HG03045 (cell line): ENCODE data around the gene CACNA1G.

ENCODE experiments used
- ATAC-seq: cut with Tn5 transposase; IDR thresholded peaks from one replicate; pipeline ENCODE4 v1.9.1; 2021; ENCODE audit warnings: mild to moderate bottlenecking, moderate library complexity; ENCODE audit not compliant: unreplicated experiment

CACNA1G gene

DNA sequence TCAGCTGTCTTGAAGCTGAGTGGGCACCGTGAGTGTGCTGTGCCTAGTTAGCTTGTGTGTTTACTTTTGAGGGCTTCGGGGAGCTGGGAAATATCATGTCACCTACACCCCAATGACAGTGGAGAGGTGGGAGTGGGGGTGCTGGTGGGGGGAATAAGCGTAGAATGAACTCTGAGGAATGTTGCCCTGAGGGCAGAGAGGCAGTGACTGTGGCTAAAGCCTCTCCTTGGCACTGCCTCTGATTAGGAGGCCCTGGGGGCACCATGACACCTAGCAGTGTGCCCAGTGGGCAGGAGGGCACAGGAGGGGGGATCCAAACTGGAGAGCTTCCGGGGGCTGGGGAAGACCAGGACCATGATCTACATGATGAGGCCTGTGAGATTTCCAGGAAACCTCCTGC, 24.8 kb downstream of the CACNA1G start:
- no peak for ATAC-seq

DNA sequence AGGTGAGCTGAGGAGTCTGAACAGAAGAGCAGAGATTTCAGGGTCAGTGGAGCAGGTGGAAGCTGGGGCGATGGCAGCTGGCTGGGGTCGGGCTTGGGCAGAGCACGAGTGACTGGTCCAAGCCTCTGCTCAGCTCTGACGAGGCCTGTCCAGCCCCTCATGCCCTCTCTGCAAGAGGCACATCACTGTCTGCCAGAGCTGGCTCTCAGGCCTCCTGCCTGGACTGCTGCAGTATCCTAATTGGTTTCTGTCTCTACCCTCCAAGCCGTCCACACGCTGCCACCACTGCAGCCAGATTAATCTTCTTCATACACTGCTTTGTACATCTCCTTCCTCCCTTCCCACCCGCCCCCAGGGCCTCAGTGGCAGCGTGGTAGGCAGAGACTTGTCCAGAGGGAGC, 25.4 kb downstream of the CACNA1G start:
- no peak for ATAC-seq

DNA sequence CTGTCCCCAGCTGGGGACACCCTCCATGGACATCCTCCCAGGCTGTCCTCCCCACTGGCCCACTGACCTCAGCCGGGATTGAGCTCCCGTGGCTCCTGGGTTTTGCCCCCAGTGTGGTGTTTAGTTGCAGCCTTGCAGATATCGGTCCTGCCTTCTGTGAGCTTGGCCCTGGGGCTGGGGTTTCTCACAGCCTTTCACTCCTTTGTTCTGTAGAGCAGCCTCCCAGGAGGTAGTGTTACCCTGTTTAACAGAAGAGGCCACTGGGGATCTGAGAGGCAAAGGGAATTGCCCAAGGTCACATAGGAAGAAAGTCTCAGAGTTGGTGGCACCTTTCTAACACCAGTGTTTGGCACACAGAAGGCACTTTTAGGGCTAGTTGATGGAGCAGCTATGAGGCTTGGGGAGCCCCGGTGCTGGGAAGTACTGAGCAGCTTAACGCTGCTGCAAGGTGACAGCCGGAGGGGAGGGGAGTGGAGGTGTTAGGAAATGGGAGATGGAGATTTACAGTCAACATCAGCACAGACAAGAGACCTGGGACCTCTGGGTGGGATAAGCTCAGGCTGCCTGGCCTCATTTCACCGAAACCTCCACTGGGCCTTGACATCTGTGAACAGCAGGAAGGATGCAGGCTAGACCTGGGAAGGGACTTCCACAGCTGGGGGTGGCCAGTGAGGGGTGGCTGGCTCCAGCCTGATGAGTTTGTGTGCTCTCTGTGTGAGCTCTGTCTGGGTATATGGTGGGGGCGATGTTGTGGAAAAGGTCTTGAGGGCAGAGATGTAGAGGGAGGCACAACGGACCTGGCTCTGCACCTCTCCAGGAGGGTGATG, 26.1 kb downstream of the CACNA1G start:
- no peak for ATAC-seq

DNA sequence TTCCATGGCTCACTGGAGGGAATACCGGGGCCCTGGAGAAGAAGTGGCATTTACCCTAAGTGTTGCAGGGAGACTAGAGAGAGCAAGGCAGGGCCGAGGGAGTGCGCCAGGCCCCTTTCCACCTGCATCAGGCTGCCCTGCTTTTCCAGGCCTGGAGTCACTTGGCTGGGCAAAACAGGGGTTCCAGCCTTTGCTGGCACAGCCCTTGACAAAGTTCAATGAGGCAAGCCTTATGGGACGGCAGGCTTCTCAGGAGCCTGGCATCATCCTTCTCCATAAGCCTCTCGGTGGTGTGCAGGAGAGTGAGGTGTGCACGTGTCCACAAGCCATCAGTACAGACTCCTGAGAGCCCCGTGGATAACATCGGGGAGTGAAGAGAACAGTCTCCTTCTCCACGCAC, 27.1 kb downstream of the CACNA1G start:
- no peak for ATAC-seq

DNA sequence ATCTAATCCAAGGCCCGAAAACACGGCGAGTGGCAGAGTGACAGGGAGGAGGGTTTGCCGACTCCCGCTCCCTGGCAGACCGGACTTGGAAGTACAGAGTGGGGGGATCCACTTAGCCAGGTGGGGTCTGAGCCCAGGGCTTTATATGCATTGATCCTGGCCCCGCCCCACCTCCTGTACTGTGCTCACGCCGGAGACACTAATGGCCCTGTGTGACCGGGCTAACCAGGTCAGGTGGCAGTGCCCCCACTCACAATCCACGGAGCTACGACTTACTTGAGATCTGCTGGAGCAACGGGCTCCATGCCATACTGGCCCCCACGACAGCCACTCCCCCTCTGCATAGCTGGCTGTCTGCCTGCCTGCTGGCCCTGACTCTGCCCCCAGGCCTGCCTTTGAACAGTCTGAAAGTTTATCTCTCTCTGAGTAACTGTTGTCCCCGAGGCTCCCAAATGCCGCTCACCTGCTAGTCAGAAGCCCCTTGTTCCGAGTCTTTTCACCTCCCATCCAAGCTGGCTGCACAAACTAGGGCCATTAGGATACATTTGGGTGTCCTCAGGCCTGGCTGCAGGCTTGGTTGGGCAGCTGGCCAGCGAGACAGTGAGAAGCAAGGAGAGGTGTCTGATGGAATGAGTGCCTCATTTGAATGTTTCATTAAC, 28.0 kb downstream of the CACNA1G start:
- ATAC-seq = no peak

DNA sequence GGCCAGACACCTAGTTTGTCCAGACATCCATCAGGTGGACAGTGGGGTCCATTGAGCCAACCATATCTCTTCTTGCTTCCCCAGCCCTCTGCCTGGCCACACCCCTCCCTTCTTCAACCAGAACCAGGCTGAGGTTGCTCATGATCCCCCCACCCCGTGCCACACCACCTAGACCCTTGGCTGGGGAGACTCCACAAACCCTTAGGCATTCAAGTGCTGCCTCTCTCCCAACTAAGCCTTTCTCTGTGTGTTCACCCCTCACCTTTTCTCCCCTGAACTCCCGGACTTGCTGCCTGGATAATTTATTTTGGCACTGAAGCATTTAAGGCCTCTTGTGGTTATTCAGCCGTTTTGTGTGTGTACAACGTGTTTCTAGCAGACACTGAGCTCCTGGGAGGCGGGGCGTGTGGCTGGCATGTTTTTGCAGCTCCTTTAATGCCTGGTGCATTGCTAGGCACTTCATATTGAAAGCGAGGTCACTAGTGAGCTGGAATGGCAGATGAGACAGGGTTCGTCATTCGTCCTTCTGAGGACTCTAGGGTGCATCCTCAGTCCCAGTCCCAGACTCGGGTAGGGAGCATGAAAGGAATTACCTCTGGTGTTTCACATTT, 28.7 kb downstream of the CACNA1G start:
- ATAC-seq = no peak

DNA sequence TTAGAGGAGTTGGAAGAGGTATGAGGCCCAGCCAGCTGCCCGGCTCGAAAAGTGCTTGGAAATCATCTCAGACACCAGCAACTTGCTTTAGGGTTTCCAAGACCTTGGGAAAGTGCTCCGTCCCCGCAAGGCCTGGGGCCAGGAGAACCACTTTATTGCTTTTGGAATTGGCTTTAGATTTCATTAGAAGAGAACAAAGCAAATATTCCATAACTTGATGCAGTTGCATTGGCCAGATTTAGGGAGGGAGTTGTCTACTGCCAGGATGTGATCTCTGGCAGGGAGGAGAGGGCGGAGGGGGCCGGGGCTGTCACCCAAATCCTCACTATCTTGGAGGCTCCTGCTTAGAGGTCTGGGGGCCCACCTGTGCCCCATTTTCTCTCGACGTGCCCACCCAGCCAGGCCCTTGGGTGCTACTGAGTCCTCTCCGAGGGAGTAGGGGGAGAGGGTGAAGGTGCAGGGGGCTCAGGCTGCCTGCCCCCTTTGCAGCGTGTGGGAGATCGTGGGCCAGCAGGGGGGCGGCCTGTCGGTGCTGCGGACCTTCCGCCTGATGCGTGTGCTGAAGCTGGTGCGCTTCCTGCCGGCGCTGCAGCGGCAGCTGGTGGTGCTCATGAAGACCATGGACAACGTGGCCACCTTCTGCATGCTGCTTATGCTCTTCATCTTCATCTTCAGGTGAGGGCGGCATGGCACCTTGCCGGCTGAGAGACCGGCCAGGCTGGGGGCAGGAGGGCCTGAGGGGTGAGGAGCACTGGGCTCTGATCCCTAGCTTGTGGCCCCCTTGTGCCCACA, 30.6 kb downstream of the CACNA1G start:
- ATAC-seq = no peak

DNA sequence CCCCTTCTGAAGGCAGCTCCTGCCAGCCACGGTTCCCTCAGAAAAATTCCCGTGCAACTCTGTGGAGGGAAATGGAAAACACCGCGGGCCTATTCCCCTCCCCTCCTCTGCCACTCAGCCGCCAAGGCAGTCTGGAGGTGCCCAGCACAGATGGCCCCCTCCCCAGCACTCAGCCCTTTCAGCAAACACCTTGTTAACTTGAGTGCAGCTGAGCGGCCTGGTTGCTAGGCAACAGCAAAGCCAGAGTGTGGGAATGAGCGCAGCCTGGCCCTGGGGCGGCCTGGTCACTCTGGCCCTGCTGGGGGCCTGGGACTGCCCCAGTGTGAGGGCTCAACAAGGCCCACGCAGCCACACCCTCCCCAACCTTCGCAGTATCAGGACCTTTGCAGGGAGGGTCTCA, 32.8 kb downstream of the CACNA1G start:
- ATAC-seq = no peak

DNA sequence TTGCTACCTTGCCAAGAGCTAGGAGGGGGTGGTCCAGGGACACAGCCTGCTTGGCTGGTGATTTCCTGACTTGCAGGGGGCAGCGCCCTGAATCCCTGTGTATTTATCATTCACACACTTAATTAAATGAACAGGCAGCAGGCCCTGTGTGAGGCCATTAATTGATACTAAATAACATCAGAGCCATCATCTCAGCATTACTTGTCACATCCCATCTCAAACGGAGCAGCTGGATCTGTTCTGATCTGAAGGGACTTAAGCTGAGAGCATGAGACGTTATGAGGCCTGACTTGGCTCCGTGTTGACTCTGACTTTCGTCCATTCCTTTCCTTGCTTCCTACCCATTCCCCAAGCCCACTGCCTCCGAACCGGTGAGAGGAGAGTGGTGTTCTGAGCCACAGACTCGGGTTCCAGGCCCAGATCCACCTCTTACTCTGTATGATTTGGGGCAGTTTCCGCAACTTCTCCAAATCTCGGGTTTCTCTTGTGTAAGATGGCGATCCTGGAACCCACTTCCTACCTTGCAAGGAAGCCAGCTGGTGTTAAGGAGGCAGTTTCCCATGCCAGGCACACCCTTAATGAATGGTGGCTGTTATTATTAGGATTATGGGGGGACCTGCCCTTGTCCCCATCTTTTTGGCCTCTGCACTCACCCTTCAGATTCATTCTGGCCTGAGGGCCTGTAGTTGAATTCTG, 33.8 kb downstream of the CACNA1G start:
- ATAC-seq = no peak

DNA sequence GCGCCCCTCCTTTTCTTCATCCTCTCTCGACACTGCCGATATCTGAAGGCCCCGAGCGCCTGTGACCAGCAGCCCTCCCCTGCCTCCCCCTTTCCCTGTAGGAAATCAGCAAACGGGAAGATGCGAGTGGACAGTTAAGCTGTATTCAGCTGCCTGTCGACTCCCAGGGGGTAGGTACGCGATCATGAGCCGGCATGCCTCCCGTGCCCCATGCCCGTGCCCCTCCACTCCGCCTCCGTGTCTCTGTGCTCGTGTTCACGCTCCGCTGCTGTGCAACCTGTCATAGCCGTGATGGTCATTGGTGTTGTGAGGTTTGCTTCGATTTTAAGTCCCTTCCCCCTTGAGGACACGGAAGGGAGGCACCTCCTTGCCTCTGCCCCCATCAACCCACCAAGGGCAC, 34.4 kb downstream of the CACNA1G start:
- no peak for ATAC-seq

DNA sequence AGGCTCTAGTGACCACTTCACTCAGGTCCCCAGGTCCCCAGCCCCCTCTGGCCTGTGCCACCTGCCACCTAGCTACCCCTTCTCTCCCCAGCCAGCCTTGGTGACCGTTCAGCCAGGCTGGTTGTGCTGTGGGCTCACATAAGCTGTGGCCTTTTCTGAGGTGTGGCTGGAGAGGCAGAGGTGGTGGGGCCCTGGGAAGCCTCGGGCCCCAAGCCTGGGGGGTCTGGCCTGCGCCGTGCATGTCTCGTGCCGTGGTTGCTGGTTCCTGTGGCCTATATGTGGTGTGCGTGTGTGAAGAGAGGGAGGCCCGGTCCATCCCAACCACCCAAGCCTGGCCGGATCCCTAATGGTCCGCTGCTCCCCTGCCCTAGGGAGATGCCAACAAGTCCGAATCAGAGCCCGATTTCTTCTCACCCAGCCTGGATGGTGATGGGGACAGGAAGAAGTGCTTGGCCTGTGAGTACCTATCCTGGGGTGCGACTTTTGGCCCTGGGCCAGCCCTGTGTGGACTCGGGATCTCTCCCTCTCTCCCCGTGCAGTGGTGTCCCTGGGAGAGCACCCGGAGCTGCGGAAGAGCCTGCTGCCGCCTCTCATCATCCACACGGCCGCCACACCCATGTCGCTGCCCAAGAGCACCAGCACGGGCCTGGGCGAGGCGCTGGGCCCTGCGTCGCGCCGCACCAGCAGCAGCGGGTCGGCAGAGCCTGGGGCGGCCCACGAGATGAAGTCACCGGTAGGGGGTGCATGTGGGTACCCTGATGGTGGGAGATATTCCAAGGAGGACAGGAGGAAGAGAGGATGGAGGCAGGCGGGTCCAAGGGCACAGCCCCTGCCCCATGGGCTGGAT, 35.9 kb downstream of the CACNA1G start:
- no peak for ATAC-seq

DNA sequence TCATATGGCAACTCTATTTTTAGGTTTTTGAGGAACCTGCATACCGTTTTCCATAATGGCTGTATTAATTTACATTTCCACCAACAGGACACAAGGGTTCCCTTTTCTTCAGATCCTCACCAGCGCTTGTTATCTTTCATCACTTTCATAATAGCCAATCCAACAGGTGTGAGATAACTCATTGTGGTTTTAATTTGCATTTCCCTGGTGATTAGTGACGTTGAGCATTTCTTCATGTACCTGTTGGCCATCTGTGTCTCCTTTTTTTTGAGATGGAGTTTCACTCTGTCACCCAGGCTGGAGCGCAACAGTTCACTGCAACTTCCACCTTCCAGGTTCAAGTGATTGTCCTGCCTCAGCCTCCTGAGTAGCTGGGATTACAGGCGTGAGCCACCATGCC, 38.0 kb downstream of the CACNA1G start:
- ATAC-seq = no peak

DNA sequence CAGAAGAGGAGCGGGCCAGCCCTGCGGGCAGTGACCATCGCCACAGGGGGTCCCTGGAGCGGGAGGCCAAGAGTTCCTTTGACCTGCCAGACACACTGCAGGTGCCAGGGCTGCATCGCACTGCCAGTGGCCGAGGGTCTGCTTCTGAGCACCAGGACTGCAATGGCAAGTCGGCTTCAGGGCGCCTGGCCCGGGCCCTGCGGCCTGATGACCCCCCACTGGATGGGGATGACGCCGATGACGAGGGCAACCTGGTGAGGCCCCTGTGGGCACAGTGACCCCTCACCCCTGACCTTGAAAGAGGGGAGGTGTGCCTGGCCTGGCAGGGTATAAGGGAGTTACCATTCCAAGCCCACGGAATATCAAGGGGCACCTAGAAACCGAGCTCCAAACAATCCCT, 39.1 kb downstream of the CACNA1G start:
- no peak for ATAC-seq

DNA sequence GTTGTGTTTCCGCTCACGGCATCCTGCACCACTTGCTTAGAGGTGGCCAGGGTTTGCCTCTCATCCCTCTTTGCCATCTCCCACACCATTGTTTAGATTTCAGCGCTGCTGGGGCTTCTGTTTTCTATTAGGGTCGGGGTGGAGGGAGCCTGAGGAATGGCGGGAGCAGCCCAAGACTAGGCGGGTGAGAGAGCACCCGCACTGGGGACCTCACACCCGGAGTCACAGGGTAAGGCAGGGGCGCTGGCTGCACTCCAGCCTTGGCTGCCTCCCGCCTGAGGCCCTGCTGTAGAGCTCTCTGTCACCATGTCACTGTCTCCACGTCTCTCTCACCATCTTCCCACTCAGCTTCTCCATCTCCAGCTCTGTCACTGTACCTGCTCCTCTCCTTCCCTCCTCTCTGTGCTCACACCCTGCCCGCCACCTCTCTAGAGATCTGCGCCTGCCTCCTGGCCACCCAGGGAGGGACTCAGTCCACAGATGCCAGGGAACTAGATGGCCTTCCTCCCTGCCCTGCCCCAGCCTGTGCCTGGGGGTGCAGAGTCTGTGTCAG, 41.4 kb downstream of the CACNA1G start:
- ATAC-seq = no peak

DNA sequence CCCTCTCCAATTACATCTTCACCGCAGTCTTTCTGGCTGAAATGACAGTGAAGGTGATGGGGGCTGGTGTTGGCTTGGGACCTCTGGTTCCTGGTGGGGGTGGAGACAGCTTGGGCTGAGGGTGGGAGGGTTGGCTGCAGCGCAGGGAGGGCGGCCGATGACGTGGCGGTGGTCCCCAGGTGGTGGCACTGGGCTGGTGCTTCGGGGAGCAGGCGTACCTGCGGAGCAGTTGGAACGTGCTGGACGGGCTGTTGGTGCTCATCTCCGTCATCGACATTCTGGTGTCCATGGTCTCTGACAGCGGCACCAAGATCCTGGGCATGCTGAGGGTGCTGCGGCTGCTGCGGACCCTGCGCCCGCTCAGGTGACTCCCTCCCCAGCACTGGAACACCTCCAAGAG, 42.3 kb downstream of the CACNA1G start:
- ATAC-seq = no peak

DNA sequence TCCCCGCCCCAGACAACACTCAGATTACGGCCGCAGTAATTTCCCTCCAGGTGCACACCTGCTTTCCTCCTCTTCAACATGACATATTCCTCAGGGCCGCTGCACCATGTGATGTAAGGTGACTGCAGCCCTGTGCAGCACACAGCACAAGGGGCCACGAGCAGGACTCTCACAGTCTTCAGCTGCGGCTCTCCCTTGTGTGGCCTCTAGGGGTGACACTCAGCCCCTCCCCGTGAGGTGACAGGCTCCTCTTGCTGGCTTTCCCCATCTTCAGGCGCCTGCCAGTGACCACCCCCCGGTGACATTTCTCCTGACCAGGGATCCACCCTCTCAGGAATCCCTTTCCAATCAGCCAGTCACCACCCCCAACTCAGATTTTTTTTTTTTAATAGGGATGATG, 42.8 kb downstream of the CACNA1G start:
- no peak for ATAC-seq

DNA sequence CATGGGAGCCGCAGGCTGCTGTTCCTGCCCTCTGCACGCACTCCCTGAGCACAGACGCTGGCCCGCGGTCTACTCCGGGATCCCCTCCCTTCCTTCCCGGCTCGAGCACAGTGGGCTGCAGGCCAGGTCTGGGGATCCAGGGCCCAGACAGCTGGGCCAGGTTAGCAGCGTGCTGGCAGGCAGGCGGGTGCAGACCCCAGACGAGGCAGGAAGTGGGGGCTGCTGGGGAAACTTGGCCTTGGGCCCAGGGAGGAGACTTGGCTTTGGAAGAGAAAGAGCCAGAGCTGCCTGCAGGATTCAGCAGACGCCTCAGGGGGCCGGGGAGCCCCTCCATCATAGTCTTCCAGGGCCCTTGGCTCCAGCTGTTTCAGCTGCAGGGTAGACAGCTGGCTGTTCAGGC, 44.0 kb downstream of the CACNA1G start:
- ATAC-seq = no peak

DNA sequence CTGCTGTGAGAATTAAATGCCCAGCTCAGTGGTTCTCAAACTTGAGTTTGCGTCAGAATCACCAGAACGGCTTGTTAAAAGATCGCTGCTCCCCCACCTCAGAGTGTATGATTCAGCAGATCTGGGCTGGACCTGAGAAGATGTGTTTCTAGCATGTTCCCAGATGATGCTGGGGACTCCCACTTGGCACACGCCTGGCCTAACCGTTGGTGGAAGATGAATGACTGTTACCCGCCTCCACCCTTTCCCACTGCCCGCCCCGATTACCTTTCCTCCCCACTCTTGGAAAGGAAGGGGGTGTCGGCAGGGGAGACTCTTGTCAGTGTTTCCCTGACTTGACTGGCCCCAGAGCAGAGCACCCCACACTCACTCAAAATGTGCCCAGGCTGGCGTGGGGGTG, 44.9 kb downstream of the CACNA1G start:
- no peak for ATAC-seq

DNA sequence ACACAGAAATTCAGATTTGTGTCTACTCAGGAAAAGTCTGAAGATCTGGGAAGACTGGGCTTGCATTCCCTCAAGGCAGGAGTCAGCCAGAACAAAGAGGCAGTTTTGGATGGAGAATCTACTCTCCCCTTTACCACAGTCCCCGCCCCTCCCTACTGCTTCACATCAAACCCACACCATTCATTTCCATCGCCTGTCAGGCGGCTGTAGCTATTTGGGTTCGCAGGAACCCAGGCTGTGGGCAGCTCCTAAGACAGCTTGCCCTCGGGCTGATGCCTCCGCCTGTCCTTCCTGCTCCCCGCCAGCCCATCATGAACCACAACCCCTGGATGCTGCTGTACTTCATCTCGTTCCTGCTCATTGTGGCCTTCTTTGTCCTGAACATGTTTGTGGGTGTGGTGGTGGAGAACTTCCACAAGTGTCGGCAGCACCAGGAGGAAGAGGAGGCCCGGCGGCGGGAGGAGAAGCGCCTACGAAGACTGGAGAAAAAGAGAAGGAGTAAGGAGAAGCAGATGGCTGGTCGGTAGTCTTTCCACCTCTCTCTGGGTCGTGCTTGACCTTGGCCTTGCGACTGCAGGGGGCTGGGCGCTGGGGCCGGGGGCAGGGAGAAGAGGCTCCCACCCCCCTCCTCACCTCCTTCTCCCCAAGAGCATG, 47.1 kb downstream of the CACNA1G start:
- no peak for ATAC-seq
